H1 (cell line): ENCODE data around the gene IYD. TPM values are rescaled to one million over a fixed set of nuclear protein-coding genes. Genes with fewer than 3 reads are reported as not detected.

Source experiments
- CTCF ChIA-PET: fragments of 300-600 bp; sonication (Branson Sonifier 250); formaldehyde crosslinking; loops from one replicate; lab custom pipeline; 2021; ENCODE audit not compliant: partially characterized antibody; lab: Charles Lee
- POLR2A ChIA-PET: fragments of 300-600 bp; sonication (Branson Sonifier 250); formaldehyde crosslinking; loops from one replicate; lab custom pipeline; 2021; ENCODE audit warnings: inconsistent platforms; ENCODE audit not compliant: partially characterized antibody; lab: Charles Lee
- DNase-seq, 2 experiments: peaks; one replicate each; pipeline versions ENCODE4 v3.0.0 to v3.0.0-alpha.2; 2010 to 2022; ENCODE audit warnings: low spot score in 2 of 2, low read depth in 1 of 2, mixed read lengths in 1 of 2
- FAIRE-seq: peaks from 2 replicates; lab custom pipeline; 2011; peaks lifted over from hg19 to GRCh38; lab: Jason Lieb, UNC
- H2AFZ ChIP-seq: 2 replicates; pipeline ENCODE4 v1.8.1; 2012; ENCODE audit warnings: low read length, inconsistent platforms
- H2AK5ac ChIP-seq: 2 replicates; pipeline ENCODE4 v1.6.1; 2013; ENCODE audit warnings: low read depth, low read length
- H2BK120ac ChIP-seq: replicated peaks from 2 replicates; pipeline ENCODE3; 2013; ENCODE audit warnings: low read depth, low read length, inconsistent platforms
- H2BK12ac ChIP-seq: 2 replicates; pipeline ENCODE4 v1.6.1; 2013; ENCODE audit warnings: low read depth, low read length
- H2BK15ac ChIP-seq: 2 replicates; pipeline ENCODE4 v1.6.1; 2013; ENCODE audit warnings: low read length
- H2BK20ac ChIP-seq: 2 replicates; pipeline ENCODE4 v1.6.1; 2013; ENCODE audit warnings: low read length
- H2BK5ac ChIP-seq: 2 replicates; pipeline ENCODE4 v1.6.1; 2013; ENCODE audit warnings: low read depth, low read length
- H3K14ac ChIP-seq: 2 replicates; pipeline ENCODE4 v1.6.1; 2013; ENCODE audit warnings: inconsistent platforms; ENCODE audit not compliant: insufficient read length
- H3K18ac ChIP-seq: 2 replicates; pipeline ENCODE4 v1.6.1; 2013; ENCODE audit warnings: low read length; ENCODE audit errors: extremely low read depth
- H3K23ac ChIP-seq: 2 replicates; pipeline ENCODE4 v1.6.1; 2013; ENCODE audit warnings: inconsistent platforms; ENCODE audit not compliant: insufficient read length
- H3K23me2 ChIP-seq: 2 replicates; pipeline ENCODE4 v1.6.1; 2013; ENCODE audit warnings: low read depth, low read length
- H3K27ac ChIP-seq: 2 replicates; pipeline ENCODE4 v1.6.1; 2011; ENCODE audit warnings: low read depth, low read length, inconsistent platforms
- H3K27me3 ChIP-seq, 4 experiments: replicated peaks in 1 of 4; 1 replicate in 1 of 4; 2 replicates in 3 of 4; pipeline versions ENCODE4 v1.6.1 to v1.8.1; 2011 to 2013; ENCODE audit warnings: low read length in 3 of 4, mild to moderate bottlenecking in 3 of 4, inconsistent platforms in 2 of 4, mixed read lengths in 2 of 4, moderate library complexity in 1 of 4; ENCODE audit not compliant: control insufficient read depth in 3 of 4, insufficient read depth in 3 of 4; ENCODE audit errors: extremely low read depth in 1 of 4
- H3K36me3 ChIP-seq, 4 experiments: 2 replicates each; pipeline versions ENCODE4 v1.6.1 to v1.8.1; 2011 to 2013; ENCODE audit warnings: mild to moderate bottlenecking in 4 of 4, low read length in 3 of 4, moderate library complexity in 2 of 4, control low read depth in 1 of 4, inconsistent platforms in 1 of 4; ENCODE audit not compliant: insufficient read depth in 4 of 4, control insufficient read depth in 2 of 4
- H3K4ac ChIP-seq: replicated peaks from 2 replicates; pipeline ENCODE3; 2013; ENCODE audit warnings: low read length, low read depth, mixed read lengths, inconsistent platforms; ENCODE audit not compliant: insufficient read length
- H3K4me1 ChIP-seq, 4 experiments: replicated peaks in 1 of 4; 1 replicate in 1 of 4; 2 replicates in 3 of 4; pipeline versions ENCODE4 v1.6.1 to v1.8.1; 2011 to 2013; ENCODE audit warnings: low read length in 3 of 4, inconsistent platforms in 2 of 4, mixed read lengths in 1 of 4; ENCODE audit not compliant: insufficient read depth in 4 of 4, control insufficient read depth in 3 of 4
- H3K4me2 ChIP-seq, 2 experiments: 2 replicates each; pipeline versions ENCODE4 v1.6.1 to v1.8.1; 2011 to 2013; ENCODE audit warnings: low read depth in 2 of 2, low read length in 2 of 2, control low read depth in 1 of 2, inconsistent platforms in 1 of 2, mild to moderate bottlenecking in 1 of 2; ENCODE audit not compliant: insufficient read depth in 1 of 2
- H3K4me3 ChIP-seq, 4 experiments: fragments of 200-600, 300-600 bp in 1 of 4; sonication (generic), shearing (Covaris generic), sonication (Bioruptor Twin) in 1 of 4; 2 replicates each; pipeline versions ENCODE4 v1.5.1 to v1.8.1; 2011 to 2016; ENCODE audit warnings: low read length in 4 of 4, low read depth in 3 of 4, control low read depth in 2 of 4, inconsistent platforms in 2 of 4, mild to moderate bottlenecking in 2 of 4, mixed read lengths in 1 of 4, moderate library complexity in 1 of 4; ENCODE audit not compliant: insufficient read depth in 2 of 4; ENCODE audit errors: extremely low read depth in 1 of 4
- H3K56ac ChIP-seq: replicated peaks from 2 replicates; pipeline ENCODE3; 2013; ENCODE audit warnings: low read depth, mild to moderate bottlenecking, mixed read lengths, low read length, inconsistent platforms; ENCODE audit not compliant: insufficient read length
- H3K79me1 ChIP-seq: 2 replicates; pipeline ENCODE4 v1.6.1; 2013; ENCODE audit warnings: low read depth, low read length, control low read depth
- H3K79me2 ChIP-seq, 2 experiments: 2 replicates each; pipeline versions ENCODE4 v1.6.1 to v1.8.1; 2012 to 2013; ENCODE audit warnings: low read length in 2 of 2, mild to moderate bottlenecking in 2 of 2, inconsistent platforms in 1 of 2; ENCODE audit not compliant: insufficient read depth in 2 of 2, control insufficient read depth in 1 of 2
- H3K9ac ChIP-seq, 4 experiments: replicated peaks in 1 of 4; 1 replicate in 1 of 4; 2 replicates in 3 of 4; pipeline versions ENCODE4 v1.6.1 to v1.8.1; 2011 to 2013; ENCODE audit warnings: low read depth in 3 of 4, low read length in 3 of 4, control low read depth in 2 of 4, mild to moderate bottlenecking in 2 of 4, moderate library complexity in 2 of 4, inconsistent platforms in 1 of 4; ENCODE audit errors: extremely low read depth in 1 of 4
- H3K9me3 ChIP-seq, 2 experiments: 2 replicates each; pipeline versions ENCODE4 v1.6.1 to v1.8.1; 2012 to 2013; ENCODE audit warnings: mild to moderate bottlenecking in 2 of 2, moderate library complexity in 2 of 2, control low read depth in 1 of 2, inconsistent platforms in 1 of 2, low read depth in 1 of 2, low read length in 1 of 2, mixed read lengths in 1 of 2; ENCODE audit not compliant: insufficient read depth in 2 of 2
- H4K20me1 ChIP-seq, 2 experiments: replicated peaks in 1 of 2; 2 replicates each; pipeline versions ENCODE3 to v1.8.1; 2011 to 2013; ENCODE audit warnings: inconsistent platforms in 2 of 2, low read length in 2 of 2, mild to moderate bottlenecking in 1 of 2; ENCODE audit not compliant: insufficient read depth in 2 of 2, control insufficient read depth in 1 of 2
- H4K5ac ChIP-seq: 2 replicates; pipeline ENCODE4 v1.6.1; 2013; ENCODE audit warnings: low read length, low read depth, mixed read lengths, inconsistent platforms; ENCODE audit not compliant: insufficient read length
- H4K8ac ChIP-seq: 2 replicates; pipeline ENCODE4 v1.8.0; 2013; ENCODE audit warnings: mild to moderate bottlenecking, moderate library complexity, low read length, inconsistent platforms; ENCODE audit not compliant: insufficient read depth; ENCODE audit errors: extremely low read depth
- H4K91ac ChIP-seq: replicated peaks from 2 replicates; pipeline ENCODE3; 2013; ENCODE audit warnings: low read length, mixed read lengths, inconsistent platforms; ENCODE audit not compliant: insufficient read length
- GTF2F1 ChIP-seq: IDR thresholded peaks from 2 replicates; pipeline ENCODE4 v1.6.1; 2012; ENCODE audit warnings: low read depth, low read length, improper control_type of control experiment, borderline replicate concordance
- KDM1A ChIP-seq: fragments of 200-600, 300-600 bp; sonication (generic); IDR thresholded peaks from 2 replicates; pipeline ENCODE4 v1.7.1; 2016; ENCODE audit warnings: mild to moderate bottlenecking, low read length, borderline replicate concordance
- RAD21 ChIP-seq, 2 experiments: IDR thresholded peaks in 1 of 2; conservative IDR thresholded peaks in 1 of 2; 2 replicates each; pipeline ENCODE4 v1.6.1; 2011; ENCODE audit warnings: low read depth in 2 of 2, low read length in 2 of 2, improper control_type of control experiment in 1 of 2, inconsistent platforms in 1 of 2, mild to moderate bottlenecking in 1 of 2, moderate library complexity in 1 of 2
- TBP ChIP-seq: IDR thresholded peaks from 2 replicates; pipeline ENCODE4 v1.6.1; 2011; ENCODE audit warnings: low read depth, low read length, improper control_type of control experiment
- ZNF274 ChIP-seq: IDR thresholded peaks from 2 replicates; pipeline ENCODE4 v1.7.0; 2012; ENCODE audit warnings: low read length, borderline replicate concordance; ENCODE audit errors: extremely low read depth
- WGBS, 2 experiments: shearing (Covaris generic) in 1 of 2; methylation state at CpG; one replicate each; pipeline versions ENCODE4 v1.1.6 to v1.1.7; 2013 to 2015; ENCODE audit warnings: low lambda C conversion rate in 2 of 2, mixed read lengths in 2 of 2, inconsistent platforms in 1 of 2, low coverage in 1 of 2, missing lambda C conversion rate in 1 of 2; ENCODE audit not compliant: insufficient replicate concordance in 2 of 2, insufficient coverage in 1 of 2, insufficient read length in 1 of 2; ENCODE audit errors: extremely low coverage in 1 of 2, missing lambda C conversion rate in 1 of 2; 5-methylcytosine and 5-hydroxymethylcytosine counted together
- polyA plus RNA-seq, 7 experiments: library from polyadenylated mRNA; depleted of rRNA in 3 of 7; stranded (reverse) in 5 of 7; unstranded in 2 of 7; fragments of >200 nt in 5 of 7; fragments of 200-250 nt in 2 of 7; gene quantifications; 1 replicate in 5 of 7; 2 replicates in 1 of 7; 4 replicates in 1 of 7; pipeline versions ENCODE4 v1.2.1 to v1.2.3, GENCODE V29; 2011 to 2013; ENCODE audit warnings: missing spikeins in 2 of 7, mixed read lengths in 2 of 7
- total RNA-seq: library from RNA; stranded (reverse); fragmentation: NEBNext Ultra II Directional; extraction: Animal tissue kit (Norgen Biotek cat#: 25700); gene quantifications from 2 replicates; pipeline ENCODE4 v1.2.1, GENCODE V29; 2021

The IYD gene
- total and polyA plus RNA-seq, 2 of the 8 experiments (the other 6 are each of a cell fraction or from before 2014, with no cell fraction given): not detected

DNA sequence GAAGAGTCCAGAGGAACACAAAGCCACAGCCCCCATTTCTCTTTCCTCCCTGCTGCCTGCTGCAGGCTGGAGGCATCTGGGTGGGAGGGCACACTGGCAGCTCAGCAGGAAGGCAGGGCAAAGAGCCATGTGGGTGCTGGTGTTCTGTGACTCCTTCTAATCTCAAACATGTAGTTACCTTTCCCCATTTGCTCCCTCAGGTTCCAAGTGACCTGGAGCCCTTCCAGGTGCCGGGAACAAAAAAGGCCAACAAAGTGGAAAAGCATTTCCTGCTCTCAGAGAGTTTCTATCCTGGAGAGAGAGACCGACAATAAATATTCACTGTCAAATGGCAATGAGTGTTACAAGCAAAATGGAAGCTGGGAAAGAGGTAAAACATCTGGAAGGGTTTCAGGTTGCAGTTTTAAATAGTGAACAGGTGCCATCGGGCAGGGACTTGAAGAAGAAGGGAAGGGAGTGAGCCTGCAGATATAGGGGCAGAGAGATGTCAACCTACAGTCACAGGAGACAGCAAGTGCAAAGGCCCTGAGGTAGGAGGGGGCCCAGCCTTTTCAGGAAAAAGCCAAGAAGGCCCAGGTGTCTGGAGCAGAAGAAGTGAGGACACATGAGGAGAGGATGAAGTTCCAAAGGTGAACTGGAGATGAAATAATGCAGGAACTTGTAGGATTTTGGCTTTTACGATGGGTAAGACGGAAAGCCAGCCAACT, 43.6 kb upstream of the IYD start:
- H4K20me1 ChIP-seq: no peaks in the 10 kb centered on the region
- WGBS, 2 experiments: 92% methylated on average over 5 of the region's 5 CpGs; no CpG with 5 or more reads in 1 of the 2 experiments

More for the DNA sequence above, 43.6 kb upstream of the IYD start:
- H2BK12ac ChIP-seq: no peak overlapping the region
- H3K9ac ChIP-seq: no peak overlapping the region
- no peak overlapping the region for H3K4me2 ChIP-seq
- H3K23me2 ChIP-seq: no peaks in the 10 kb centered on the region
- ChIA-PET POLR2A (no interaction called here), CTCF (interaction anchor here (0.6 to 3.4 kb wide), 5 partner anchors 10 to 245 kb away, joined by 3 to 16 read pairs (median 4); no protein-coding TSS in a partner anchor)
- no peak overlapping the region for H3K23ac ChIP-seq
- H2BK15ac ChIP-seq: no peak overlapping the region
- no peaks in the 10 kb centered on the region for H3K9me3 ChIP-seq
- no peak overlapping the region for H4K5ac ChIP-seq
- no peak overlapping the region for H3K18ac ChIP-seq
- H2BK20ac ChIP-seq: no peak overlapping the region
- H3K56ac ChIP-seq: no peak overlapping the region
- no peaks in the 10 kb centered on the region for H3K79me1 ChIP-seq
- H2AFZ ChIP-seq: no peak overlapping the region; the same call in 1 of the 2 replicates
- H2BK5ac ChIP-seq: no peak overlapping the region
- no peak overlapping the region for H3K4me3 ChIP-seq
- H3K36me3 ChIP-seq: no peaks in the 10 kb centered on the region
- FAIRE-seq (no peak), DNase-seq (no peak)
- no peaks in the 10 kb centered on the region for H3K4me1 ChIP-seq
- H3K27ac ChIP-seq: no peak overlapping the region
- H3K79me2 ChIP-seq: no peaks in the 10 kb centered on the region
- H3K27me3 ChIP-seq: no peaks in the 10 kb centered on the region
- H3K14ac ChIP-seq: no peak overlapping the region
- H2BK120ac ChIP-seq: no peak overlapping the region
- no peak overlapping the region for H4K91ac ChIP-seq
- TF ChIP-seq GTF2F1 (no peak), RAD21 (IDR thresholded peaks at IDR 0.05 in 1 of 2, conservative IDR thresholded peaks at IDR 0.05 in 1 of 2; ENCODE audit: low read depth in 2 of 2, low read length in 2 of 2) (no peak), KDM1A (peak; percentile 13; the same call in 1 of the 2 replicates), TBP (no peak), ZNF274 (no peak)
- TF ChIP-seq, all 59 proteins: peak for 1
- no peak overlapping the region for H3K4ac ChIP-seq
- H4K8ac ChIP-seq: no peak overlapping the region
- H2AK5ac ChIP-seq: no peak overlapping the region
